Left ventricle myocardium inferior (tissue), 1 donor: ENCODE data around the gene FRMD6. TPM values are rescaled to one million over a fixed set of nuclear protein-coding genes. Genes with fewer than 3 reads are reported as not detected.

Experiments
- DNase-seq: peaks from one replicate; pipeline ENCODE4 v3.0.0-alpha.2; 2020
- H3K27ac ChIP-seq: fragments of 200-600 bp; replicated peaks from 2 replicates; pipeline ENCODE4 v1.8.0; 2021
- H3K27me3 ChIP-seq: fragments of 200-600 bp; 2 replicates; pipeline ENCODE4 v1.8.0; 2021; ENCODE audit warnings: low read depth
- H3K36me3 ChIP-seq: fragments of 200-600 bp; 2 replicates; pipeline ENCODE4 v1.8.0; 2021
- H3K4me1 ChIP-seq: fragments of 200-600 bp; 2 replicates; pipeline ENCODE4 v1.8.0; 2021
- H3K4me3 ChIP-seq: fragments of 200-600 bp; 2 replicates; pipeline ENCODE4 v1.8.0; 2021; ENCODE audit warnings: mild to moderate bottlenecking, moderate library complexity
- H3K9me3 ChIP-seq: fragments of 200-600 bp; replicated peaks from 2 replicates; pipeline ENCODE4 v1.8.0; 2021
- intact Hi-C: fragments of 100-400 bp; cut with micrococcal nuclease; formaldehyde crosslinking; loops from one replicate; pipeline ENCODE4 v1.11.0; 2022
- total RNA-seq: library from RNA; stranded (reverse); fragmentation: NEBNext Ultra II Directional; extraction: Animal tissue kit (Norgen Biotek cat#: 25700); gene quantifications from one replicate; pipeline ENCODE4 v1.2.1, GENCODE V29; 2021
- TF ChIP-seq, protein P1 (sequence below): fragments of 200-600 bp; IDR thresholded peaks from 2 replicates; pipeline ENCODE4 v1.8.0; 2021; ENCODE audit warnings: antibody characterized with exemption, mild to moderate bottlenecking, borderline replicate concordance
- donor health status: DM: no; HTN: yes; CAD: no; lungs with severe emphysema.

Gene FRMD6
- total RNA-seq, 1 donor from 2014 or later = 7.7 TPM

DNA sequence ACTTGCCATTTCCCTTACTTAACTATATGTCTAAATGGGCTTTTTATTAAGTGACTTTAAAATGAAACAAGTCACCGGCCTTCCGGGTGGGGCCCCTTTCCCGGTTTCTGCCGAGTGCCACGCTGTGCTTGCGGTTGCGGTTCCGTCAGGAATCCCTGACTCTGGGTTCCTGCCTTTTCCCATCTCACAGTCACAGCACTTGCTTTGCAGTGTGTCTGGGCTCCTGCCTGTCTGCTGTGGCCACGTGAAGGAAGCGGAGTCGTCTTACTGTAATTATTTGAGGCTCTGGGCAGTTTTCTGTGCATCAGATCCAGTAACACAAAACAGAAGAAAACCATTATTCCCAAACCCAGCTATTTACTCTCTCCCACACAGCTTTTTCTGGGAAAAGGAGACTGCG is 44.0 kb upstream of the FRMD6 start:
- H3K4me3 ChIP-seq = no peak overlapping the region
- TF ChIP-seq, protein P1, sequence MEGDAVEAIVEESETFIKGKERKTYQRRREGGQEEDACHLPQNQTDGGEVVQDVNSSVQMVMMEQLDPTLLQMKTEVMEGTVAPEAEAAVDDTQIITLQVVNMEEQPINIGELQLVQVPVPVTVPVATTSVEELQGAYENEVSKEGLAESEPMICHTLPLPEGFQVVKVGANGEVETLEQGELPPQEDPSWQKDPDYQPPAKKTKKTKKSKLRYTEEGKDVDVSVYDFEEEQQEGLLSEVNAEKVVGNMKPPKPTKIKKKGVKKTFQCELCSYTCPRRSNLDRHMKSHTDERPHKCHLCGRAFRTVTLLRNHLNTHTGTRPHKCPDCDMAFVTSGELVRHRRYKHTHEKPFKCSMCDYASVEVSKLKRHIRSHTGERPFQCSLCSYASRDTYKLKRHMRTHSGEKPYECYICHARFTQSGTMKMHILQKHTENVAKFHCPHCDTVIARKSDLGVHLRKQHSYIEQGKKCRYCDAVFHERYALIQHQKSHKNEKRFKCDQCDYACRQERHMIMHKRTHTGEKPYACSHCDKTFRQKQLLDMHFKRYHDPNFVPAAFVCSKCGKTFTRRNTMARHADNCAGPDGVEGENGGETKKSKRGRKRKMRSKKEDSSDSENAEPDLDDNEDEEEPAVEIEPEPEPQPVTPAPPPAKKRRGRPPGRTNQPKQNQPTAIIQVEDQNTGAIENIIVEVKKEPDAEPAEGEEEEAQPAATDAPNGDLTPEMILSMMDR = no peak
- H3K36me3 ChIP-seq = no peaks in the 10 kb centered on the region
- no peak for DNase-seq
- intact Hi-C loops = no loop called here
- no peak overlapping the region for H3K27ac ChIP-seq
- H3K27me3 ChIP-seq = peaks cover 8% of the 10 kb centered on the region
- no peaks in the 10 kb centered on the region for H3K9me3 ChIP-seq
- no peaks in the 10 kb centered on the region for H3K4me1 ChIP-seq

DNA sequence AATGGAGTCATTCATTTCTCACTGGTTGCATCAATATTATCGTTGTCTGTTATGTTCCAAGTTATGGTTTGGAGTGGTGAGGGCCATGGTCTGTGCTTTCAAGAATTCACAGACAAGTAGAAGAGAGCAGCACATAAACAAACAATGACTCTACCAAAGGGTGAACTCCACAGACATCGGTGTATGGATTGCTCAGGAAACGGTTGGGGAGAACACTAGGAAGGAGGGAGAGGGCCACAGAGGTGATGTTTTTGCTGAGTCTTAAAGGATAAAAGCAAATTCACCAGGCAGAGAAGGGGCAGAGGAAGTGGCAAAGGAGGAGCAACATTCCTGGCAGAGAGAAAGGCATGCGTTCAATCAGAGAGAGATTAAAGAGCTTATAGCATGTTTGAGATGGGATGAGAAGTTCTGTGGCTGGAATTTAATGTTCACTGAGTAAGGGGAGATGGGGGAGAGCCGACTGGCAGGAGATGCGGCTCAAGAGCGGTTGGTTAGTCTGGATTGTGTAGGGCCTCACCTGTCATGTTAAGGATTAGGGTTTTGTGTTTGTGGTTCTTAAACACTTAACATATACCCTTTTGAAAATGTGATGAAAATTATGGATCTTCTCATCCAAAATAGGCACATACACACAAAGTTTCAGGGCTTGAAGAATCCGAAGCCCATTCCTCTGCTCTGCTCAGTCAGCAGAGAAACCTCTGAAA is 42.3 kb upstream of the FRMD6 start:
- Histone ChIP-seq H3K27ac (no peak overlapping the region), H3K9me3 (no peaks in the 10 kb centered on the region), H3K4me3 (no peak overlapping the region), H3K27me3 (peaks cover 8% of the 10 kb centered on the region), H3K36me3 (no peaks in the 10 kb centered on the region), H3K4me1 (no peaks in the 10 kb centered on the region)
- TF ChIP-seq, protein P1 = no peak
- intact Hi-C loops = no loop called here
- DNase-seq = no peak

DNA sequence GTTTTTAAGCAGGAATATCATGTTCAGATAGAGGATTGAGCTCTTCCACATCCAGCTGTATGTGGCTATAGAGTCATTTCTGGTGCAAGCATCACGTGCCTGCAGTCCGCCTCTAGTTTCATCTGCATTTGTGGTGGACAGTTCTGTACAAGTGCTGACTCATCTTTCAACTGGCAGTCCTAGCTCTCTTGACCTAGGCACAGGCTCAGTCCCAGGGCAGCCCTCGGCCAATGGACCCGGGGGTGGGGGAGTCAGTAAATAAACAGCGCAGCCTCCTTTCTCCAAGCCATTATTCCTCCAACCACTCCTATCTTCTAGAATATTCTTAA is 41.8 kb upstream of the FRMD6 start:
- H3K4me1 ChIP-seq = no peaks in the 10 kb centered on the region
- no peak for DNase-seq
- H3K36me3 ChIP-seq = no peaks in the 10 kb centered on the region
- TF ChIP-seq, protein P1 = no peak
- intact Hi-C loops = no loop called here
- peaks cover 8% of the 10 kb centered on the region for H3K27me3 ChIP-seq
- no peak overlapping the region for H3K27ac ChIP-seq
- no peak overlapping the region for H3K4me3 ChIP-seq
- no peaks in the 10 kb centered on the region for H3K9me3 ChIP-seq

DNA sequence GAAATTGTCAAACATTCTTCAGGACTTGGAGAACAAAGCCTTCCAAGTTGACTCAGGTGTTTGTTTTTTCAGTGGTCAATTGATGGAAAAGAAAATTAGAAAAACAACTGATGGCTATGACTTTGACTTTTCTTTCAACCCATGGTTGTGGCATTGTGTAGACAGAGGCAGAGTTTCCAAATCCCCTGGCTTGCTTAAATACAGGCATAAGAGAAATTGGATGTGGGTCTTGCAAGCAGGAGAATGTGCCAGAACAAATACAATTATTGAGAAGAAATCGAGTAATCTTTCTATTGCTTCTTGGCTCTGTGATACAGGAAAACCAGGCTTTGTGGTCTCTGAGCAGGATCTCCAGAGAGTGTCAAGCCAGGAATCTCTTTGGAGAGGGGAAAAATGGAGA is 40.9 kb upstream of the FRMD6 start:
- Histone ChIP-seq H3K27ac (no peak overlapping the region), H3K36me3 (no peaks in the 10 kb centered on the region), H3K4me1 (no peaks in the 10 kb centered on the region), H3K4me3 (no peak overlapping the region), H3K27me3 (peaks cover 8% of the 10 kb centered on the region), H3K9me3 (no peaks in the 10 kb centered on the region)
- TF ChIP-seq, protein P1 = no peak
- intact Hi-C loops = no loop called here
- no peak for DNase-seq

DNA sequence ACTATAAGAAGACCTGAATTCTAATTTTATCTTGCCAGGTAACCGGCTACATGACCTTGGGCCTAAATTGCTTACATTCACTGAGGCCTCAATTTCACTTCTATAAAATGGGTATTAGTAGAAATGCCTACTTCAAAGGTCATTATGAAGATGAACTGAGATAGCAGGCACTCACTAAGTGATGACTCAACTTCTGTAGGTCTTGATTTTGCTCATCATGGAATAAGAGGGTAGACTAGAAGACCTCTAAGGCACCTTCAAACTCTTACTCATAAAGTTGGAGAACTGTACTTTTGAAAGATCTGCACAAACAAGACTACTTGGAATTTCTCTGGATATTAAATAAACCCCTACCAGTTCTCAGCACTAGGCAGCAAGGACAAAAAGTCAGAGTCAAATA is 39.3 kb upstream of the FRMD6 start:
- no peak overlapping the region for H3K27ac ChIP-seq

More for the DNA sequence above, 39.3 kb upstream of the FRMD6 start:
- H3K36me3 ChIP-seq = no peaks in the 10 kb centered on the region
- H3K9me3 ChIP-seq = no peaks in the 10 kb centered on the region
- peaks cover 13% of the 10 kb centered on the region for H3K4me1 ChIP-seq
- intact Hi-C loops = no loop called here
- no peak for DNase-seq
- H3K4me3 ChIP-seq = no peak overlapping the region
- H3K27me3 ChIP-seq = peaks cover 3% of the 10 kb centered on the region
- TF ChIP-seq, protein P1 = no peak
